ENCODE data around the gene MANSC1. TPM values are rescaled to one million over a fixed set of nuclear protein-coding genes. Genes with fewer than 3 reads are reported as not detected.

The MANSC1 gene
- total and polyA plus RNA-seq, 9 of the 15 experiments (the other 6 are each of a cell fraction or from before 2014, with no cell fraction given) = 0.76 to 8.6 (median 3.1) TPM

- no peak overlapping the region for H3K9ac ChIP-seq (ENCODE audit: insufficient read depth in 1 of 2, low read depth in 2 of 2, low read length in 2 of 2)
- H3K27ac ChIP-seq (ENCODE audit: extremely low read depth, low read depth, low read length) = no peak overlapping the region
- no peaks in the 10 kb centered on the region for H3K9me3 ChIP-seq (replicated peaks; ENCODE audit: control insufficient read depth, insufficient read depth, low read depth, low read length)
- no TSS peak for BruUV-seq (replicated peaks)
- H2AFZ ChIP-seq (ENCODE audit: low read depth, low read length) = no peak overlapping the region
- H3K79me2 ChIP-seq (ENCODE audit: control insufficient read depth, insufficient read depth, low read length) = no peaks in the 10 kb centered on the region; the same call in 2 of the 3 replicates
- FAIRE-seq (no peak), DNase-seq (ENCODE audit: extremely low read depth in 1 of 4, low spot score in 3 of 4) (no peak), ATAC-seq (no peak)
- no peaks in the 10 kb centered on the region for H3K36me3 ChIP-seq (ENCODE audit: control insufficient read depth, insufficient read depth, low read length)
- in situ Hi-C loops (cut with MboI) = no loop called here
- H3K9me1 ChIP-seq (ENCODE audit: control insufficient read depth, insufficient read depth, low read length) = no peaks in the 10 kb centered on the region
- CTCF ChIA-PET (ENCODE audit: low intra/inter-chr PET ratio) = no interaction called here
- H3K4me1 ChIP-seq (replicated peaks in 1 of 2; ENCODE audit: control insufficient read depth in 2 of 2, insufficient read depth in 2 of 2, low read length in 2 of 2) = peaks cover 5% of the 10 kb centered on the region in 2 experiments; a peak in 3 of 5 replicates
- no peaks in the 10 kb centered on the region for H4K20me1 ChIP-seq (replicated peaks; ENCODE audit: control insufficient read depth, insufficient read depth, low read length)
- no peak overlapping the region for H3K4me3 ChIP-seq
- H3K27me3 ChIP-seq (ENCODE audit: control insufficient read depth in 2 of 2, insufficient read depth in 2 of 2, low read length in 2 of 2) = no peaks in the 10 kb centered on the region
- intact Hi-C loops (cut with micrococcal nuclease) = no loop called here
- WGBS (ENCODE audit: insufficient coverage, low coverage, missing lambda C conversion rate) = 42% methylated on average over 2 of the region's 2 CpGs
- H3K4me2 ChIP-seq (ENCODE audit: insufficient read depth, low read length) = no peak overlapping the region
- POLR2A ChIA-PET = interaction anchor here (2.0 kb wide), 1 partner anchor 10 kb away, joined by 5 read pairs; no protein-coding TSS in a partner anchor
- TF ChIP-seq ZNF140 (CRISPR knock-in tag; IDR thresholded peaks at IDR 0.05) (no peak), ARID3B (CRISPR knock-in tag; IDR thresholded peaks at IDR 0.05; ENCODE audit: borderline replicate concordance) (no peak), HNRNPK (IDR thresholded peaks at IDR 0.05; ENCODE audit: low read depth, low read length, poor library complexity, severe bottlenecking) (no peak), ZNF398 (CRISPR knock-in tag; IDR thresholded peaks at IDR 0.05) (no peak), DACH1 (IDR thresholded peaks at IDR 0.05; ENCODE audit: partially characterized antibody) (no peak), ZNF830 (CRISPR knock-in tag; IDR thresholded peaks at IDR 0.05) (no peak), RFX5 (IDR thresholded peaks at IDR 0.05; ENCODE audit: low read depth, low read length) (no peak), XRCC5 (IDR thresholded peaks at IDR 0.05; ENCODE audit: low read depth, low read length) (no peak), TEAD2 (tag; IDR thresholded peaks at IDR 0.05) (no peak), PYGO2 (tag; IDR thresholded peaks at IDR 0.05) (no peak), ZNF408 (CRISPR knock-in tag; IDR thresholded peaks at IDR 0.05; ENCODE audit: low read depth) (no peak), BCL6 (CRISPR knock-in tag; IDR thresholded peaks at IDR 0.05) (no peak), ADNP (tag; IDR thresholded peaks at IDR 0.05) (no peak), MCM5 (IDR thresholded peaks at IDR 0.05; ENCODE audit: low read depth) (no peak), CBFA2T2 (conservative IDR thresholded peaks at IDR 0.05) (no peak), MEIS2 (IDR thresholded peaks at IDR 0.05; ENCODE audit: partially characterized antibody) (no peak), E2F6 (IDR thresholded peaks at IDR 0.05; ENCODE audit: borderline replicate concordance in 1 of 2, extremely low read depth in 1 of 2, insufficient read depth in 1 of 2, insufficient read length in 1 of 2, low read depth in 1 of 2, low read length in 1 of 2, poor library complexity in 1 of 2, severe bottlenecking in 1 of 2) (no peak)
- TF ChIP-seq, protein P1, sequence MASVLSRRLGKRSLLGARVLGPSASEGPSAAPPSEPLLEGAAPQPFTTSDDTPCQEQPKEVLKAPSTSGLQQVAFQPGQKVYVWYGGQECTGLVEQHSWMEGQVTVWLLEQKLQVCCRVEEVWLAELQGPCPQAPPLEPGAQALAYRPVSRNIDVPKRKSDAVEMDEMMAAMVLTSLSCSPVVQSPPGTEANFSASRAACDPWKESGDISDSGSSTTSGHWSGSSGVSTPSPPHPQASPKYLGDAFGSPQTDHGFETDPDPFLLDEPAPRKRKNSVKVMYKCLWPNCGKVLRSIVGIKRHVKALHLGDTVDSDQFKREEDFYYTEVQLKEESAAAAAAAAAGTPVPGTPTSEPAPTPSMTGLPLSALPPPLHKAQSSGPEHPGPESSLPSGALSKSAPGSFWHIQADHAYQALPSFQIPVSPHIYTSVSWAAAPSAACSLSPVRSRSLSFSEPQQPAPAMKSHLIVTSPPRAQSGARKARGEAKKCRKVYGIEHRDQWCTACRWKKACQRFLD (CRISPR knock-in tag; IDR thresholded peaks at IDR 0.05) = no peak
Observed at GRCh38 chr12:12393171-12393570, 43.1 kb upstream of the MANSC1 start.

Data from K562 (cell line).